Mucosa of stomach (tissue), 1 donor: ENCODE data around the gene PLRG1.

Experiments
- H3K27me3 ChIP-seq: one replicate; pipeline ENCODE4 v1.7.0; 2013; ENCODE audit warnings: mild to moderate bottlenecking, low read length; ENCODE audit not compliant: control insufficient read depth, insufficient read depth
- H3K36me3 ChIP-seq: one replicate; pipeline ENCODE4 v1.7.0; 2013; ENCODE audit warnings: low read length; ENCODE audit not compliant: control insufficient read depth, insufficient read depth
- H3K4me1 ChIP-seq: one replicate; pipeline ENCODE4 v1.7.0; 2013; ENCODE audit warnings: mild to moderate bottlenecking, low read length; ENCODE audit not compliant: control insufficient read depth, insufficient read depth
- H3K4me3 ChIP-seq: one replicate; pipeline ENCODE4 v1.7.0; 2013; ENCODE audit warnings: low read length
- H3K9ac ChIP-seq: one replicate; pipeline ENCODE4 v1.7.0; 2013; ENCODE audit warnings: mild to moderate bottlenecking, low read length, moderate library complexity
- H3K9me3 ChIP-seq: one replicate; pipeline ENCODE4 v1.7.0; 2013; ENCODE audit warnings: mild to moderate bottlenecking, low read length, moderate library complexity; ENCODE audit not compliant: control insufficient read depth
- donor health status: Pancreatic carcinoma.

The PLRG1 gene

DNA sequence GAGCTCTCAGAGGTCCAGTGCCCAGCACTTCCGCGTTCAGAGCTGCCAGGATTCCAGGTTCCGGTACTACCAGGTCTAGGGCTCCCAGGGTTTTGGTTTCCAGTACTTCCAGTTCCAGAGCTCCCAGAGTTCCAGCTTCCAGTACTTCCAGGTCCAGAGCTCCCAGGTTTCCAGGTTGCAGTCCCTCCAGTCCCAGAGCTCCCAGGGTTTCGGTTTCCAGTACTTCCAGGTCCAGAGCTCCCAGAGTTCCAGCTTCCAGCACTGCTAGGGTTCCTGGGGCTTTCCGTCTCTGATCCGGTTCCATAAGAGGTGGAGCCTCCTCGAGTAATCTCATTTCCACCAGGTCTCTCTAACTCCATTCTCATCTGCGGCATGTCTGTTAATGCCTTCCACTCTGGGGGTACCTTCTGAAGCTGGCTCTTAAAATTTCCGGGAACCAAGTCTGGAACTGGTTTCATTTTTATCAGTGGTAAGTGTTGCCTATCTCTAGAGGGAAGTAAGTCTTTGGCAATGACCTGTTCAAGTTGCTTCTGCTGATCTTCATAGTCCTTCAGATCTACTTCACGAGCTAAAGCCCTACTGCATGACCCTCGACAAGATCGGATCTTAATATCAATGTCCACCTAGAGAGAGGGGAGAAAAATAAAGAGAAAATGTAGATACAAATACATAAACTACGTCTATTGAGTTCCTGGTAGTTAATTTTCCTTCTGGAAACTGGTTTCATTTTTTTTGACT, 36.3 kb upstream of the PLRG1 start:
- Histone ChIP-seq H3K4me3 (no peak overlapping the region), H3K9me3 (no peaks in the 10 kb centered on the region), H3K27me3 (no peaks in the 10 kb centered on the region), H3K36me3 (no peaks in the 10 kb centered on the region), H3K9ac (no peak overlapping the region), H3K4me1 (no peaks in the 10 kb centered on the region)

DNA sequence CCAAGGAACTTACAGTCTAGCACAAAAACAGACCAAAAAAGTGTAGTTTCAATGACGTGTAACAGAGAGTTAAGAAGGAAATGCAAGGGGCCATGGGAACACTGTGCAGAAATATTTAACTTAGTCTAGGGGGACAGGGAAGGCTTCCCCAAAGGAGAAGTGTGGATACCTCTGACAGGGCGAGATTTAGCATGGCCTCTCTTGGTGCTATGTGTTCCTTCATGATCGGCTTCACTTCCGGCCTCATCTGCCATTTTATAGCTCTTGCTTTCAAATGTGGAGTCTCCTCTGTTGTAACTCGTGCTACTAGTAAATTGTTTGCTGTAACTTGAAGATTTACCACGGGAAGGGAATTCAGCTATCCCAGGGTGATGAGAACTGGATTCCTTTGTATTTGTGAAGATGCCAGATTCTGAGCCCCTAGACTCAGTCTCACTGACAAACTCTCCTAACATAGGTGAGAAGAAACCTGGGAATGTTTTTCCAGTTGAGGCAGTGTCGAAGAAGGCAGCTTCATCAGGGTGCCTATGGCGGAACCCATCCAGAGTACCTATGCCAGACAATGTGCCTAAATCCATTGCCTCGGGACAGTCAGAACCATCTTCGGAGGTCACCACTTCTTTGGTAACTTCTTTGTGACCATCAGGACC, 35.3 kb upstream of the PLRG1 start:
- no peaks in the 10 kb centered on the region for H3K4me1 ChIP-seq
- no peak overlapping the region for H3K9ac ChIP-seq
- no peaks in the 10 kb centered on the region for H3K36me3 ChIP-seq
- H3K9me3 ChIP-seq, result no peaks in the 10 kb centered on the region
- H3K4me3 ChIP-seq, result no peak overlapping the region
- H3K27me3 ChIP-seq, result no peaks in the 10 kb centered on the region

DNA sequence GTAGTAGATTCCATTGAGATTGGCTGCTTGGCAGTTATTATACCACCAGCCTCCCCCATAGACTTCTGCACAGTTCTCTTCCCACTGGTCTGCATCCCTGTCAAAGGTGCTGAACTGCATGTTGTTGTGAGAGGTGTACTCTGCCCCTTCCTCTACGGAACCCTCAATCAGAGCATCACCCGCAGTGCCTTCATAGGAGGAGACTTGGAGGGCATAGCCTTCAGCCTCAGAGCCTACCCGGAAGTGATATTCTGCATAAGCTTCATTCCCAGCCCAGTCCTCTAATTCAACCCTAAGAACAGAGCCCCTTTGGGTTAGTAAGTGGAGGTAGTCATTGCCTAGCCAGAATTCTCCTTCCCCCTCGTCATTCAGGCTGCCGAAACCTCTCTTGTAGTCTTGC, 34.1 kb upstream of the PLRG1 start:
- Histone ChIP-seq H3K4me3 (no peak overlapping the region), H3K9ac (no peak overlapping the region), H3K36me3 (no peaks in the 10 kb centered on the region), H3K4me1 (no peaks in the 10 kb centered on the region), H3K9me3 (no peaks in the 10 kb centered on the region), H3K27me3 (no peaks in the 10 kb centered on the region)

DNA sequence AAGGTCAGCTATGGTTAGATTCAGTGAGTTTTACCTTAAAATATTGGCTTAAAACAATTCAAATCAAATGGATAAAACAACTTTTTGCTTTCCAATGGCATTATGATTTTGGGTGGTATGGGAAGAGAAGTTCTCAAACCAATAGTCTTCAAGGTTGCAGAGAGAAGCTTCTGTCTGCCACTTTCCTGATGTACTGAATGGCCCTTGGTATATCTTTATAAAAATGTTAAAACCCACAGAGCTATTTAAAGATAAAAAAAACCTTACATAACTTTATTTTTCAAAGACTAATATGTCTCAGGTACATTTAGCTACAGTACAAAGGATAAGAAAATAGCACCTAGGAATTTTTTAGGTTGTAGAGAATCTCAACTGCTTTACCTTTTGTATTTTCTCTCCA, 33.5 kb upstream of the PLRG1 start:
- no peak overlapping the region for H3K4me3 ChIP-seq
- H3K36me3 ChIP-seq, result no peaks in the 10 kb centered on the region
- H3K9ac ChIP-seq, result no peak overlapping the region
- no peaks in the 10 kb centered on the region for H3K9me3 ChIP-seq
- no peaks in the 10 kb centered on the region for H3K27me3 ChIP-seq
- no peaks in the 10 kb centered on the region for H3K4me1 ChIP-seq

DNA sequence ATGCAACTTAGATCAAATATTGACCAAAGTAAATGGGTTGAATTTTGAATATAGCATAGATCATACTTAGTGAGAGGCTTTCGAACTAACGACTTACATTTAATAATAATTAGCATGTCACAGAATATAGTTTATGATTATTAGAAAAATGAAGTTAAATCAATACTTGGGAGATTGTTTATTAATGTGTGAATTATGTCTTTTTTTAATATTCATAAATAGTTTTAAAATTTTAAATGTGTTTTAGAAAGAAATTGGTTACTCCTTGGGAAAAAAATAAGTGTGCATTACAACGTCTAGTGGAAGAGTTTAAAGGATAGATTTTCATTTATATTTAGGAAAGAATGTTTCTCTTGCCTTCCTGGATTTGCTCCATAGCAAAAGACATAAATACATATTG, 33.0 kb upstream of the PLRG1 start:
- no peak overlapping the region for H3K9ac ChIP-seq
- no peaks in the 10 kb centered on the region for H3K36me3 ChIP-seq
- no peak overlapping the region for H3K4me3 ChIP-seq
- no peaks in the 10 kb centered on the region for H3K27me3 ChIP-seq
- no peaks in the 10 kb centered on the region for H3K4me1 ChIP-seq
- no peaks in the 10 kb centered on the region for H3K9me3 ChIP-seq

DNA sequence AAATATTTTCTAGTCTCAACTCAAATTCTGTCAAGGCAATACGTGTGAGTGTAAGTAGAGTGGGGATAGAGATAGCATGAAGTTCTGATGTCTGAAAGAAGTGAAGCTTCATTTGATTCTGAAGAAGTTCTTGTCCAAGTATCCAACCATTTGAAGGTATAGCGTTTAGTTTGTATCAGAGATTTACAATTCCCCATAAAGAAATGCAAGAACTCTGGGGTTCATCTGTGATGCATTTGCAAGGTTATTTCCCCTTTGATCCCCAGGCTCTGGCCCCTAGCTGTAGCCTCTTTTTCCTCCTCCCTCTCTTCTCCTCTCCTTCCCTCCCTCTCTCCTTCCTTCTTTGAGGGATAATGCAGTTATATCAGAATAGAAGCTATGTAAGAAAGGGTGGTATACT, 32.5 kb upstream of the PLRG1 start:
- no peaks in the 10 kb centered on the region for H3K4me1 ChIP-seq
- no peaks in the 10 kb centered on the region for H3K9me3 ChIP-seq
- no peak overlapping the region for H3K9ac ChIP-seq
- H3K4me3 ChIP-seq, result no peak overlapping the region
- H3K27me3 ChIP-seq, result no peaks in the 10 kb centered on the region
- no peaks in the 10 kb centered on the region for H3K36me3 ChIP-seq

DNA sequence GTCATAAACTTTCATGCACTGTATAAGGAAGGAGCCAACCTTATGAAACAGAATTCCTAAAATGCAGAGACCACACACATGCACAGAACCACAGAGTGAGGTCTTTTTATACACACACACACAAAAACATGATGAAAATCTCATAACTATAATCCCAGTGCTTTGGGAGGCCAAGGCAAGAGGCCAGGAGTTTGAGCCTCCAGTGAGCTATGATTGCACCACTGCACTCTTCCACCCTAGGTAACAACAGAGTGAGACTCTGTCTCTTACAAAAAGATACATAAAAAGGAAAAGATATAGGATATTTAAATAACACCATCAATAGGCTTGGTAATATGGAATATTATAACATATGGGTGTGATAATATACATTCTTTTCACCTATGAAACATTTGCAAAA, 29.7 kb upstream of the PLRG1 start:
- H3K4me1 ChIP-seq, result no peaks in the 10 kb centered on the region
- H3K27me3 ChIP-seq, result no peaks in the 10 kb centered on the region
- H3K4me3 ChIP-seq, result no peak overlapping the region
- no peak overlapping the region for H3K9ac ChIP-seq
- H3K36me3 ChIP-seq, result no peaks in the 10 kb centered on the region
- no peaks in the 10 kb centered on the region for H3K9me3 ChIP-seq

DNA sequence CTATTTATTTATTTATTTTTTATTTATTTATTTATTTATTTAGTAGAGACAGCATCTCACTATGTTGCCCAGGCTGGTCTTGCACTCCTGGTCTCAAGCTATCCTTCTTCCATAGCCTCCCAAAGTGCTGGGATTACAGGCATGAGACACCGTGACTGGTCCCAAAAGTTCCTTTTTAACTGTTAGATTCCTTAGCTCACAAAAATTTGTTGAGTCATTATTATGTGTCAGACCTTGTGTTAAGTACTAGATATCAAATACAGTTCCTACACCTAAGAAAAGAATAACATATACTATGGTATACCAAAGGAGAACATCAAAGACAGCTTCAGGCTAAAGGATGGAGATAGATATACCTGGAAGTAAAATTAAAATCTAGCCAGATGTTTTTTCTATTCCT, 28.7 kb upstream of the PLRG1 start:
- Histone ChIP-seq H3K4me1 (no peaks in the 10 kb centered on the region), H3K9me3 (no peaks in the 10 kb centered on the region), H3K36me3 (no peaks in the 10 kb centered on the region), H3K9ac (no peak overlapping the region), H3K27me3 (no peaks in the 10 kb centered on the region), H3K4me3 (no peak overlapping the region)

DNA sequence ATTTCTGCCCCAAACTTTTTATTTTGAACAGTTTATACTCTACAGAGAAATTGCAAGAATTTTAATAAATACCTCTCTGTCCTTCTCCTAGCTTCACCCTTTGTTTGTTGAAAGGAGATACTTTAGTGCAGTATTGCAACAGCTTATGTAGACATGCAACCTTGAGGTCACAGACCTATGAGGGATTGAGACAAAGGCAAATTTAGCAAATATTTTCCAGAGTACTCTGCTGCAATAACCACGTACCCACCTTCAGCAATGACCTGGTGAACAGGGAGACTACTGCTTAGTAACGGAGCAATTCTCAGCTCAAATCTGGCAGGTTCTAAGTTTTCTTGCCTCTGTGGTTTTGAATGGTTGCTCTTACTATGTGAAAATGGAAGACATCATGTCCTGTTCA, 27.1 kb upstream of the PLRG1 start:
- Histone ChIP-seq H3K9me3 (no peaks in the 10 kb centered on the region), H3K36me3 (no peaks in the 10 kb centered on the region), H3K27me3 (no peaks in the 10 kb centered on the region), H3K4me3 (no peak overlapping the region), H3K4me1 (no peaks in the 10 kb centered on the region), H3K9ac (no peak overlapping the region)

DNA sequence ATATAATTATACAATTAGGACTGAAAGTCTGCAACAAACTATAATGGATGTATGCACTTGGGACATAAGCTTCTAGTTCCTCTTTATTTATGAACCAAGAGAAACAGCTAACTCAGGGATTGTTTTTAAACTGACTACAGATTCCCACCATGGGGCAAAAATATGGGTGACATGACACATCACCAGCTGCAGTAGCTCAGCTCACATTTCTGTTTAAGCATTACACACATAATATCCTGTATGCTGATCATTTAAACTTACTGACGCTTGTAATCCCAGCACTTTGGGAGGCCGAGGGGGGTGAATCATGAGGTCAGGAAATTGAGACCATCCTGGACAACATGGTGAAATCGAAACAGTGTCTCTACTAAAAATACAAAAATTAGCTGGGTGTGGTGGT, 24.1 kb upstream of the PLRG1 start:
- H3K4me3 ChIP-seq, result no peak overlapping the region
- H3K4me1 ChIP-seq, result no peaks in the 10 kb centered on the region
- no peaks in the 10 kb centered on the region for H3K9me3 ChIP-seq
- H3K27me3 ChIP-seq, result no peaks in the 10 kb centered on the region
- no peaks in the 10 kb centered on the region for H3K36me3 ChIP-seq
- H3K9ac ChIP-seq, result no peak overlapping the region

DNA sequence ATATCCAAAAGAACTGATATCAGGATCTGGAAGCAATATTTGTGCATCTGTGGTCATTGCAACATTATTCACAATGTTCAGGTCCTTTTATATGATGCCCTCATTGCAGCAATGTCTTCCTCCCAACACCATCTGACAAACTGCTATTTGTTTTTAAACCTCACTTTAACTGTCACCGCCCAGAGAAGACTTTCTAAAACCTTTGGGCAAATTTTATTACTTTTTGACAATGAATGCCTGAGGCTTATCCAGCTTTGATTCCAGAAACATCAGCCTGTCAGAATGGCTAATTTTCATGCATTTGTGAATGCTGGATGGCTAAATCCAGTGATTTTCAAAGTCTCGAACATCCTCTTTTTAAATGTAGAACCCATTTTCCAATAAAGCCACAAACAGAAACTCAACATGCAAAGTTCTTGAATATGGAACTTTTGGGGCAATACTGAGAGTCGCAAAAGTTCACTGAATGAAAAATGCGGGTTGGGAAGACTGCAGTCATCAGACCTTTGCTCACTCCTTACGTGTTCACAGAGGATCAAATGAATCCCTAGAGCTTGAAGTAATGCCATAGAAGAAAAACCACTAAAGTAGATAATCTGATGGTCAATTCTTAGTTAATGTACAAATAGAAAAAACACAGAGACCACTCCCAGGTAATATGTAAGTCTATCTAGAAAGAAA, 23.1 kb upstream of the PLRG1 start:
- H3K9me3 ChIP-seq, result no peaks in the 10 kb centered on the region
- H3K36me3 ChIP-seq, result no peaks in the 10 kb centered on the region
- H3K4me1 ChIP-seq, result no peaks in the 10 kb centered on the region
- H3K9ac ChIP-seq, result no peak overlapping the region
- H3K4me3 ChIP-seq, result no peak overlapping the region
- H3K27me3 ChIP-seq, result no peaks in the 10 kb centered on the region

DNA sequence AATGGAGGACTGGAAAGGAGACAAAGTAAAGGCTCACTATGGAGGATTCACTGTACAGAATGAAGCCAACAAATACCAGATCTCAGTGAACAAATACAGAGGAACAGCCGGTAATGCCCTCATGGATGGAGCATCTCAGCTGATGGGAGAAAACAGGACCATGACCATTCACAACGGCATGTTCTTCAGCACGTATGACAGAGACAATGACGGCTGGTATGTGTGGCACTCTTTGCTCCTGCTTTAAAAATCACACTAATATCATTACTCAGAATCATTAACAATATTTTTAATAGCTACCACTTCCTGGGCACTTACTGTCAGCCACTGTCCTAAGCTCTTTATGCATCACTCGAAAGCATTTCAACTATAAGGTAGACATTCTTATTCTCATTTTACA, 19.4 kb upstream of the PLRG1 start:
- H3K4me3 ChIP-seq, result no peak overlapping the region
- H3K36me3 ChIP-seq, result no peaks in the 10 kb centered on the region
- H3K9ac ChIP-seq, result no peak overlapping the region
- no peaks in the 10 kb centered on the region for H3K27me3 ChIP-seq
- no peaks in the 10 kb centered on the region for H3K9me3 ChIP-seq
- H3K4me1 ChIP-seq, result no peaks in the 10 kb centered on the region
